HL-60/S4 (cell line): ENCODE results near the gene CNTN4.

ENCODE experiments used
- in situ Hi-C: fragments of 300-500 bp; cut with MboI; formaldehyde crosslinking; loops from 2 replicates; pipeline ENCODE4 v1.14.3; 2022; ENCODE audit warnings: low sequenced_read_pairs

CNTN4 gene

GRCh38 chr3:2261747-2262146 is 163.1 kb downstream of the CNTN4 start:
- in situ Hi-C loops: no loop called here

GRCh38 chr3:2262204-2262603 is 163.5 kb downstream of the CNTN4 start:
- in situ Hi-C loops: no loop called here

DNA sequence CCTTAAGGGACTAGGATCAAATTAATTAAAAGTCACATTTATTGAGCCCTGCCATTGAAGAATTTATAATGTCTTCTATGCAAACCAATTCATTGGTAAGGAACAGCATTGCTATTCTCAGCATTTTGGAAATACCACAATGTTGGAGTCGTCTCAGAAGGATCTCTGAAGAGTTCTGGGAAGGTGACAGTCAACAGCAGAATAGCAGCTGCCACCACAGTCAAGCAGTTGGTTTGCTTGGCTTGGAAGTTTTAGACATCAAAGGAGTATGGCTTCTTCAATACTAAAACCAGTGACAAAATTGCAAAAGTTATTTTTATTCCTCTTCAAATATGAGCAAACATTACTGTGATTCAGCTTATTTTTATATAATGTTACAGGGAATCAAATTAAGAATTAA is 167.9 kb downstream of the CNTN4 start:
- in situ Hi-C loops: no loop called here

- in situ Hi-C loops: no loop called here
These were observed 170.1 kb downstream of the CNTN4 start for GRCh38 chr3:2268779-2269178.

GRCh38 chr3:2274526-2274925 is 175.9 kb downstream of the CNTN4 start:
- in situ Hi-C loops: no loop called here

DNA sequence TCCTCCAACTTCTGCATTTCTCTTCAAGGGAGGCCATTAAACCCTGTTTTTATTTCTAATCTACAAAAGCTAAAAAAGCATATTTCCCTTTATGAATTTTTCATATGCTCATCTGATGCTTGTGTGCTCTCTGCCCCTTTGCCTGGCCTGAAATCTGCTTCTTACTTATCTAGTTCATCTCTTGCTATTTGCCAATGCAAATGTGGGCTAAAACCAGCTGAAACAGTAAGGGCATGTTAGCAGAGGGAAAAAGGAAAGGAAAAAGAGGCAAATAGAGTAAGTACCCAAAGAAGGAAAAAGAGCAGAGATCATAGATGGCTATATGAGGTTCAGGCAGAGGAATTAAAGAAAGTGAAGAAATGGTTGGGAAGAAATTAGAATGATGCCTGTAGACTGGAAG is 185.2 kb downstream of the CNTN4 start:
- in situ Hi-C loops: no loop called here

DNA sequence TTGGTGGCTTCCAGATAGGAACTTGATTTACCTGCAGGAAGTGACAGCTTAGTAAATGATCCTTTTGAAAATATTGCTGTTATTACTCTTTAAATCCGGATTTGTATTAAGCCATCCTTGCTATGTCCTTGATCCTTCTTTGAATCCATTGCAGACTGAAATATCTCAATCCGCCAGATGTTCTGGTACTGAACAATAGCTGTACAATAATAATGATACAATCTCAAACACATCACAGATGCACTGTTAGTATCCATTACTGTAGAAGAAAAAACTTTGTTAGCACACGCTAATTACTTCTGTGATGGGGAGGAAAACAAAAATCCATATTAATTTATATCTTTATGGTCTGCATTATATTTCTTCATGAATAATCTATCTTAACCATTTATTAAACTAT is 202.3 kb downstream of the CNTN4 start:
- in situ Hi-C loops: no loop called here

DNA sequence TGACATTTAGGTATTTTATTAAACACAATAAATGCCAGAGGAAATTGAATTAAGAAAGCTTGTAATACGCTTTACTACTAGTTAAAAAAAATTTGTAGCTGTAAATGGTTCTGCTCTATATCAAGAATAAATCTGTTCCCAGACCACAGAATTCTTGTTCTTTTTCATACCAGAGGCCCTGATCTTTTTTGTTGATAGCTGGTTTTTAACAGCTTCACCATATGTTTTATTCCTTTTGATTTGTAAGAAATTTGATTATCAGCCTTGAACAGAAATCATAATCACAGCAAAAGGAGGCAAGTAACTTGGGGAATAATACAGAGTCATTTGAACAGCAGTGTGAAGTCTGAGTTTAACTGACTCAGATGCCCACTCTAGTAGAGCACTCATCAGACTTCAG is 202.7 kb downstream of the CNTN4 start:
- in situ Hi-C loops: no loop called here

DNA sequence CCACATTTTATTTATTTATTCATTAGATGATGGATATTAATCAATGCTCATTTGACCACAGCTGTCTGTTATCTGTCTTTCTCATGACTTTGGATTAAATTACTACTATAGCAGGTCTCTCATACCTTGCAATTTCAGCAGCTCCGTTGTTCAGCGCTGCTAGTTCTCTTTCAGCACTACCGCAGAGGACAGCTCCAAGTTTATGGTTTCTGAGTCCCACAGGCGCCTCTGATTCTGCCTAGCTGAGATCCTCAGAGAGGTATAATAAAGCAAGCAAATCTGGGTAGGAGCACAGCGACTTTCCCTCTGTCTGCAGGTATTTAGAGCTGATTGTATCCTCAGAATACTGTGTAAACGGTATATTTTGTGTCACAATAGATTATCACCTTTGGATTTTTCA is 204.9 kb downstream of the CNTN4 start:
- in situ Hi-C loops: no loop called here

DNA sequence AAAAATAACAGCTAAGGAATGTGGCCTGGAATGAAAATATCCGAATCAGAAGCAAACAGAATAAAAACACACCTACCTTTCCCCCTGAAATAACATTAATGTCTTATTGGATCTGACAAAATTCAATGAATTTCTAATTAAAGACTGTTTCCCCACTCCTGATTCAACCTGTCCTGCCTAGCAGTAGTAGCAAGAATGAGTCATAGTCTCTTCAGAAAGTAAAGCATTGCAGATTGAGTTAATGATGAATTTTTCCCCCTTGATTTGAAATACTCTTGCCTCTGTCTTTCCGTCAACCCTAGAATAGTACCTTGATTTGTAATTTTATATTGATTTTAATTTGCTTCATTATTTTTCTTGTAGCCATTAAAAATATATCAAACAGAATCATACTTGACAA is 212.4 kb downstream of the CNTN4 start:
- in situ Hi-C loops: no loop called here

DNA sequence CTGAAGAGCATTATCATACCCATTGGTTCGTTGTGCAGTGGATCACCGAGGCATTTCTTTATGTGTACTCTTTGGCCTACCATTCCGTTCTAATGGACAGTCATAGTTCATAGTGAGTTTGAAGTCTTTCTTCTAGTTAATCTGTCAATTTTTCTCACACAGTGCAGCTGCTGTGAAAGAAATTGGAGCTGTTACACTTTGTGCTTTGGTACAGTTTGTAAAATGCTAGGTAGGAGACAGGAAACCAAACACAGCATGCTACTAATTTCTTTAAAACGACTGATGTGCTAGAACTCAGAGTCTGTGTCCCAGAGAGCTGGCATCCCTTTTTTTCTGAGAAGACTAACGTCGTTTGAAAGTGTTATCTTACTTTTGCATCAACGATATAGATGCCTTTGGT is 218.9 kb downstream of the CNTN4 start:
- in situ Hi-C loops: no loop called here

DNA sequence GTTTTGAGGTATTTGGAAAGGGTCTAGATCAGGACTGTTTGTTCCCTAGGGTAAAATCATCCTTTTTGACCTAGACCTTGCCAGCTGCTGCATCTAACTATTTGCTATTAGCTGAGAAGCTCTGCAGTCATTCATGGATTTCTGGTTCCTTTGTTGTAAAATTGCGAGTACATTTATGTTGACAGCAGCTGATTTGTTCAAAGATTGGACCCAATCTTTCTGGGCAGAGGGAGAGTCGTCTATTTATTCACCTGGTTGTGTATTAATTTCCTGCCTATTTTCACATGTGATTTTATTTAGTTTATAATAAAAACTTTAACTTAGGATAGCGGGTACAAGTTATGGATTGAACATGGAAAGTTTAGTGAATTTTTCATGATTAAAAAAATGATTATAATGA is 236.3 kb downstream of the CNTN4 start:
- in situ Hi-C loops: no loop called here

GRCh38 chr3:2343031-2343682 is 244.5 kb downstream of the CNTN4 start:
- in situ Hi-C loops: no loop called here

- in situ Hi-C loops: no loop called here
These were observed 253.6 kb downstream of the CNTN4 start for GRCh38 chr3:2352134-2352762.

GRCh38 chr3:2354702-2355101 is 256.0 kb downstream of the CNTN4 start:
- in situ Hi-C loops: no loop called here

DNA sequence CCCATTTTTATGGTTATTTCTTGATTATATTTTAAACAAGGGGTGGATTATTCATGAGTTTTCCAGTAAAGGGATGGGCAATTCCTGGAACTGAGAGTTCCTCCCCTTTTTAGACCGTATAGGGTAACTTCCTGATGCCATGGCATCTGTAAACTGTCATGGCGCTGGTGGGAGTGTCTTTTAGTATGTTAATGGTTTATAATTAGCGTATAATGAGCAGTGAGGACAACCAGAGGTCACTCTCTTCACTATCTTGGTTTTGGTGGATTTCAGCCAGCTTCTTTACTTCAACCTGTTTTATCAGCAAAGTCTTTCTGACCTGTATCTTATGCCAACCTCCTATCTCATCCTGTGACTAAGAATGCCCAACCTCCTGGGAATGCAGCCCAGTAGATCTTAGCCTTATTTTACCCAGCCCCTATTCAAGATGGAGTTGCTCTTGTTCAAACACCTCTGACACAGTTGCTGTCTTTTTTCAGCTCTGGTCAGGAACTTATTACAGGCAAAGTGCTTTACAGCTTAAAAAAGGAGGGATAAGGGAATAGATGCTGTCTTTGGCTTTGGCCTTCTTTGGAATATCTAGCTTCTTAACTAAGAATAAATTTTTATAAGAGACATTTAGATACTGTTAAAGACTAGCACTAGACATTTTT is 257.8 kb downstream of the CNTN4 start:
- in situ Hi-C loops: no loop called here

DNA sequence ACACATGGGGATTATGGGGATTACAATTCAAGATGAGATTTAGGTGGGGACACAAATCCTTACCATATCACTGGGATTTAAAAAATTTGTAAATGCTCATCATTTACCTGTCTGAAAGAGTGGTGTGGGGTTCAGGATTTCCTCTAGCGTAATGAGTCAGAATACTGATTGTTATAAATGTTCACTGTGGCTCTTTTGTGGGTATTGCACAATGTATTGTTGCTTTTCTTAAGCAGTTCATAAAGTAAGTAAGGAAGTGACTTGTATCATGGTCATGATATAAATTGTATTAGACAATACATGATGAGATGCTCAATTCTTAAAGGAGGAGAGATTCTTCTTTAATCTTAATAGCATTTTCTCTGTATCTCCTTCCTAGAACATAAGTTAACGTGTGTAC is 262.1 kb downstream of the CNTN4 start:
- in situ Hi-C loops: no loop called here

GRCh38 chr3:2362122-2362521 is 263.5 kb downstream of the CNTN4 start:
- in situ Hi-C loops: no loop called here

GRCh38 chr3:2363854-2364253 is 265.2 kb downstream of the CNTN4 start:
- in situ Hi-C loops: no loop called here

DNA sequence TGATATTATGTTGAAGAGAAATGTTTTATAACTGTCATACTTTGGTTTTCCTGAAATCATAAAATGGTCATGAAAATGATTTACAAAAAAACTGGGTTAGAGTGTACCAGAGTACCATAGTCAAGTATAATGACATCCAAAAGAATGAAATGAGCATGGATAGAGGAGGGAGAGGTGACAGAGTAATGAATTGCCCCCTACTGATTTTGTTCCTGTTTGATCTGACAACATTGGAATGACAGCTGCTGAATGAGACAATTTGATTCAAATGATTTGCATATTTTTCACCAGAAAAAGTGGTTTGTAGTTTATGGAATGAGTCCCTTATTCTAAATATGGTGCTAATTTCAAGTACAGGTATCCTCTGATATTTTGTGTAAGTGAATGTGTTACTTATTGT is 271.7 kb downstream of the CNTN4 start:
- in situ Hi-C loops: no loop called here

GRCh38 chr3:2372306-2372705 is 273.6 kb downstream of the CNTN4 start:
- in situ Hi-C loops: no loop called here

- in situ Hi-C loops: no loop called here
These were observed 276.7 kb downstream of the CNTN4 start for GRCh38 chr3:2375376-2375775.

DNA sequence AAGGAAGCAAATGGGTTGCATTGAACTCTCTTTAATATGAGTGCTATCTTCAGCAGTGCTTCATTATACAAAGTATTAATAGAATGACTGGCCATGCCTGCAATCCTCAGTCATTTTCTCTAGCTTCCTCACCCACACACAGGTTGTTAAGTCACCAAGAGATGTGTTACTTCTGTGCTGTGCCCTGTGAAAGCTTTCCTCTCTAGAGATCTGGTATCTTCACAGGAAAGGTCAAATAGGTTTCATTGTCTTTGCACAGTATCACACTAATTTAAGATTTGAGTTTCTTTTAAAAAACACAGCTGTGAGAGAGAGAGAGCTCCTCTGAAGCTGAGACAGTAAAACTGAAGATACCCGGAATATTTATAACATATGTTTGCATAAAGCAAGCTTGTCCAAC is 278.6 kb downstream of the CNTN4 start:
- in situ Hi-C loops: no loop called here
